Tibial nerve (tissue), 4 donors: Measurements from ENCODE around the gene DCUN1D3. TPM values are rescaled to one million over a fixed set of nuclear protein-coding genes. Genes with fewer than 3 reads are reported as not detected.

Experiments used
- DNase-seq, 2 donors: peaks; one replicate each; pipeline ENCODE4 v3.0.0-alpha.2; 2019; ENCODE audit warnings: low spot score in 2 of 2
- H3K27ac ChIP-seq, 4 donors: fragments of 200-600 bp; sonication (generic) in 3 of 4; one replicate each; pipeline ENCODE4 v1.5.1; 2017 to 2019; ENCODE audit warnings: mild to moderate bottlenecking in 1 of 4
- H3K27me3 ChIP-seq, 2 donors: fragments of 200-600 bp; sonication (generic) in 1 of 2; one replicate each; pipeline versions ENCODE4 v1.5.1 to v1.6.0; 2017 to 2019
- H3K36me3 ChIP-seq, 3 donors: fragments of 200-600 bp; sonication (generic); one replicate each; pipeline ENCODE4 v1.5.1; 2018 to 2019
- H3K4me1 ChIP-seq, 4 donors: fragments of 200-600 bp; sonication (generic) in 3 of 4; one replicate each; pipeline ENCODE4 v1.5.1; 2017 to 2019
- H3K4me3 ChIP-seq, 4 donors: fragments of 200-600 bp; sonication (generic) in 3 of 4; one replicate each; pipeline ENCODE4 v1.5.1; 2017 to 2019; ENCODE audit warnings: mild to moderate bottlenecking in 1 of 4, moderate library complexity in 1 of 4
- H3K9me3 ChIP-seq, 4 donors: fragments of 200-600 bp; sonication (generic) in 3 of 4; one replicate each; pipeline ENCODE4 v1.5.1; 2017 to 2019
- CTCF ChIP-seq, 5 experiments: fragments of 200-600 bp in 3 of 5; fragments of 450-650 bp in 2 of 5; sonication (generic) in 3 of 5; IDR thresholded peaks; one replicate each; pipeline ENCODE4 v1.5.1; 2016 to 2019; ENCODE audit warnings: antibody characterized with exemption in 5 of 5, mild to moderate bottlenecking in 3 of 5, moderate library complexity in 2 of 5
- EP300 ChIP-seq, 2 donors: sonication (generic); formaldehyde crosslinking; IDR thresholded peaks; one replicate each; pipeline ENCODE4 v1.6.1; 2017; ENCODE audit warnings: antibody characterized with exemption in 2 of 2, mild to moderate bottlenecking in 1 of 2
- POLR2A ChIP-seq, 2 donors: fragments of 450-650 bp; IDR thresholded peaks; one replicate each; pipeline ENCODE4 v1.6.1; 2017; ENCODE audit warnings: antibody characterized with exemption in 2 of 2, mild to moderate bottlenecking in 2 of 2, moderate library complexity in 2 of 2
- WGBS, 2 donors: methylation state at CpG; one replicate each; pipeline ENCODE4 v1.1.5; 2018; 5-methylcytosine and 5-hydroxymethylcytosine counted together
- total RNA-seq, 4 donors: library from RNA; depleted of rRNA; stranded (reverse); fragments of >200 nt; gene quantifications; one replicate each; pipeline ENCODE4 v1.1.0, GENCODE V29; 2016

The DCUN1D3 gene
- total RNA-seq, 4 donors from 2014 or later: 28.8 to 37.5 (median 29.3) TPM

GRCh38 chr16:20830372-20830771, 69.8 kb downstream of the DCUN1D3 start:
- TF ChIP-seq POLR2A (IDR thresholded peaks at IDR 0.05) (no peak), CTCF (IDR thresholded peaks at IDR 0.05) (no peak)
- WGBS, 2 donors: 89% methylated on average over 1 of the region's 1 CpG; no CpG with 5 or more reads in 1 of the 2 donors
- Histone ChIP-seq H3K27me3 (no peaks in the 10 kb centered on the region), H3K4me1 (no peaks in the 10 kb centered on the region), H3K9me3 (no peaks in the 10 kb centered on the region), H3K4me3 (no peak overlapping the region), H3K36me3 (peaks cover 0 to 36% (median 0%) of the 10 kb centered on the region in 3 donors), H3K27ac (no peak overlapping the region)
- no peak for DNase-seq

- 95 to 100% methylated on average over 1 of the region's 1 CpG for WGBS, 2 donors
- H3K27ac ChIP-seq: no peak overlapping the region
- H3K36me3 ChIP-seq: peaks cover 0 to 29% (median 0%) of the 10 kb centered on the region in 3 donors
- no peaks in the 10 kb centered on the region for H3K4me1 ChIP-seq
- H3K27me3 ChIP-seq: no peaks in the 10 kb centered on the region
- H3K9me3 ChIP-seq: no peaks in the 10 kb centered on the region
- TF ChIP-seq CTCF (IDR thresholded peaks at IDR 0.05): no peak
- TF ChIP-seq EP300 (IDR thresholded peaks at IDR 0.05): no peak
- no peak for TF ChIP-seq POLR2A (IDR thresholded peaks at IDR 0.05)
- no peak overlapping the region for H3K4me3 ChIP-seq
- DNase-seq: no peak
Observed at GRCh38 chr16:20829536-20829935, 70.6 kb downstream of the DCUN1D3 start.

GRCh38 chr16:20826039-20826566, 74.1 kb downstream of the DCUN1D3 start:
- no peaks in the 10 kb centered on the region for H3K9me3 ChIP-seq
- peaks cover 0 to 23% (median 0%) of the 10 kb centered on the region in 3 donors for H3K36me3 ChIP-seq
- WGBS, 2 donors: 70 to 79% methylated on average over 3 of the region's 3 CpGs
- H3K27me3 ChIP-seq: no peaks in the 10 kb centered on the region
- no peak for DNase-seq
- H3K27ac ChIP-seq: no peak overlapping the region
- H3K4me1 ChIP-seq: no peaks in the 10 kb centered on the region
- TF ChIP-seq EP300 (IDR thresholded peaks at IDR 0.05): no peak
- no peak for TF ChIP-seq POLR2A (IDR thresholded peaks at IDR 0.05)
- no peak for TF ChIP-seq CTCF (IDR thresholded peaks at IDR 0.05)
- H3K4me3 ChIP-seq: no peak overlapping the region

- TF ChIP-seq CTCF (IDR thresholded peaks at IDR 0.05): no peak
- no peak for TF ChIP-seq EP300 (IDR thresholded peaks at IDR 0.05)
- no peak for TF ChIP-seq POLR2A (IDR thresholded peaks at IDR 0.05)
- no peaks in the 10 kb centered on the region for H3K9me3 ChIP-seq
- H3K4me1 ChIP-seq: no peaks in the 10 kb centered on the region
- WGBS, 2 donors: 80 to 82% methylated on average over 3 of the region's 3 CpGs
- no peak overlapping the region for H3K27ac ChIP-seq
- no peaks in the 10 kb centered on the region for H3K27me3 ChIP-seq
- H3K4me3 ChIP-seq: no peak overlapping the region
- no peak for DNase-seq
- H3K36me3 ChIP-seq: peaks cover 0 to 26% (median 0%) of the 10 kb centered on the region in 3 donors
Observed at GRCh38 chr16:20822521-20823325, 77.4 kb downstream of the DCUN1D3 start.

- WGBS, 2 donors: 87 to 92% methylated on average over 4 of the region's 4 CpGs
- Histone ChIP-seq H3K9me3 (no peaks in the 10 kb centered on the region), H3K36me3 (peaks cover 0 to 26% (median 0%) of the 10 kb centered on the region in 3 donors), H3K4me3 (no peak overlapping the region), H3K27ac (no peak overlapping the region), H3K27me3 (no peaks in the 10 kb centered on the region), H3K4me1 (no peaks in the 10 kb centered on the region)
- no peak for DNase-seq
- TF ChIP-seq EP300 (IDR thresholded peaks at IDR 0.05): no peak
- no peak for TF ChIP-seq POLR2A (IDR thresholded peaks at IDR 0.05)
- TF ChIP-seq CTCF (IDR thresholded peaks at IDR 0.05): no peak
Observed at GRCh38 chr16:20821682-20822081, 78.5 kb downstream of the DCUN1D3 start.
